ENCODE results near the gene PLK1.

PLK1 gene

GRCh38 chr16:23687034-23687808 lies 8.5 kb downstream of the PLK1 start:
- TF ChIP-seq YY1 (IDR thresholded peaks at IDR 0.05; ENCODE audit: low read depth) (no peak), CEBPB (IDR thresholded peaks at IDR 0.05) (no peak), RAD21 (IDR thresholded peaks at IDR 0.05; ENCODE audit: low read depth) (no peak), TCF12 (IDR thresholded peaks at IDR 0.05; ENCODE audit: low read depth) (no peak), ZBTB7A (IDR thresholded peaks at IDR 0.05; ENCODE audit: low read depth) (no peak), FOXM1 (IDR thresholded peaks at IDR 0.05; ENCODE audit: borderline replicate concordance, low read depth) (no peak), TEAD4 (IDR thresholded peaks at IDR 0.05) (no peak), EP300 (IDR thresholded peaks at IDR 0.05; ENCODE audit: borderline replicate concordance) (no peak), CREB1 (IDR thresholded peaks at IDR 0.05; ENCODE audit: low read depth) (no peak), NFIC (IDR thresholded peaks at IDR 0.05) (no peak), TAF1 (IDR thresholded peaks at IDR 0.05; ENCODE audit: low read depth) (no peak), EGR1 (IDR thresholded peaks at IDR 0.05) (no peak)
- TF ChIP-seq, protein P1, sequence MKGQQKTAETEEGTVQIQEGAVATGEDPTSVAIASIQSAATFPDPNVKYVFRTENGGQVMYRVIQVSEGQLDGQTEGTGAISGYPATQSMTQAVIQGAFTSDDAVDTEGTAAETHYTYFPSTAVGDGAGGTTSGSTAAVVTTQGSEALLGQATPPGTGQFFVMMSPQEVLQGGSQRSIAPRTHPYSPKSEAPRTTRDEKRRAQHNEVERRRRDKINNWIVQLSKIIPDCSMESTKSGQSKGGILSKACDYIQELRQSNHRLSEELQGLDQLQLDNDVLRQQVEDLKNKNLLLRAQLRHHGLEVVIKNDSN (IDR thresholded peaks at IDR 0.05): no peak
- TF ChIP-seq, protein P2, sequence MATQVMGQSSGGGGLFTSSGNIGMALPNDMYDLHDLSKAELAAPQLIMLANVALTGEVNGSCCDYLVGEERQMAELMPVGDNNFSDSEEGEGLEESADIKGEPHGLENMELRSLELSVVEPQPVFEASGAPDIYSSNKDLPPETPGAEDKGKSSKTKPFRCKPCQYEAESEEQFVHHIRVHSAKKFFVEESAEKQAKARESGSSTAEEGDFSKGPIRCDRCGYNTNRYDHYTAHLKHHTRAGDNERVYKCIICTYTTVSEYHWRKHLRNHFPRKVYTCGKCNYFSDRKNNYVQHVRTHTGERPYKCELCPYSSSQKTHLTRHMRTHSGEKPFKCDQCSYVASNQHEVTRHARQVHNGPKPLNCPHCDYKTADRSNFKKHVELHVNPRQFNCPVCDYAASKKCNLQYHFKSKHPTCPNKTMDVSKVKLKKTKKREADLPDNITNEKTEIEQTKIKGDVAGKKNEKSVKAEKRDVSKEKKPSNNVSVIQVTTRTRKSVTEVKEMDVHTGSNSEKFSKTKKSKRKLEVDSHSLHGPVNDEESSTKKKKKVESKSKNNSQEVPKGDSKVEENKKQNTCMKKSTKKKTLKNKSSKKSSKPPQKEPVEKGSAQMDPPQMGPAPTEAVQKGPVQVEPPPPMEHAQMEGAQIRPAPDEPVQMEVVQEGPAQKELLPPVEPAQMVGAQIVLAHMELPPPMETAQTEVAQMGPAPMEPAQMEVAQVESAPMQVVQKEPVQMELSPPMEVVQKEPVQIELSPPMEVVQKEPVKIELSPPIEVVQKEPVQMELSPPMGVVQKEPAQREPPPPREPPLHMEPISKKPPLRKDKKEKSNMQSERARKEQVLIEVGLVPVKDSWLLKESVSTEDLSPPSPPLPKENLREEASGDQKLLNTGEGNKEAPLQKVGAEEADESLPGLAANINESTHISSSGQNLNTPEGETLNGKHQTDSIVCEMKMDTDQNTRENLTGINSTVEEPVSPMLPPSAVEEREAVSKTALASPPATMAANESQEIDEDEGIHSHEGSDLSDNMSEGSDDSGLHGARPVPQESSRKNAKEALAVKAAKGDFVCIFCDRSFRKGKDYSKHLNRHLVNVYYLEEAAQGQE (IDR thresholded peaks at IDR 0.05; ENCODE audit: low read depth): no peak
- TF ChIP-seq, protein P3, sequence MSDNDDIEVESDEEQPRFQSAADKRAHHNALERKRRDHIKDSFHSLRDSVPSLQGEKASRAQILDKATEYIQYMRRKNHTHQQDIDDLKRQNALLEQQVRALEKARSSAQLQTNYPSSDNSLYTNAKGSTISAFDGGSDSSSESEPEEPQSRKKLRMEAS (IDR thresholded peaks at IDR 0.05): no peak

DNA sequence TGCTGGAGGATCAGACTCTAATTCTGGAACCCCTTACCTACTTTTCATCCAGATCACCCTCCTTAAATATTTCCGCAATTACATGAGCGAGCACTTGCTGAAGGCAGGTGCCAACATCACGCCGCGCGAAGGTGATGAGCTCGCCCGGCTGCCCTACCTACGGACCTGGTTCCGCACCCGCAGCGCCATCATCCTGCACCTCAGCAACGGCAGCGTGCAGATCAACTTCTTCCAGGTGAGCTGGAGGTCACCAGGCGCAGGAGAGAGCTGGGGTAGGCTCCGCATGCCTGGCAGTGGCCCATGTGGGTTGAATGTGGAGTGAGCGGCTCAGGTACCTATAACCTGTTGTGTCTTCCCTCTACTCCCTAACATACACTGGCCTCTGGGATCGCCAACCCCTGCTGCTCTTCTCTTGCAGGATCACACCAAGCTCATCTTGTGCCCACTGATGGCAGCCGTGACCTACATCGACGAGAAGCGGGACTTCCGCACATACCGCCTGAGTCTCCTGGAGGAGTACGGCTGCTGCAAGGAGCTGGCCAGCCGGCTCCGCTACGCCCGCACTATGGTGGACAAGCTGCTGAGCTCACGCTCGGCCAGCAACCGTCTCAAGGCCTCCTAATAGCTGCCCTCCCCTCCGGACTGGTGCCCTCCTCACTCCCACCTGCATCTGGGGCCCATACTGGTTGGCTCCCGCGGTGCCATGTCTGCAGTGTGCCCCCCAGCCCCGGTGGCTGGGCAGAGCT lies 10.9 kb downstream of the PLK1 start:
- TF ChIP-seq TCF12 (IDR thresholded peaks at IDR 0.05; ENCODE audit: low read depth): no peak
- TF ChIP-seq CEBPB (IDR thresholded peaks at IDR 0.05): no peak
- no peak for TF ChIP-seq EP300 (IDR thresholded peaks at IDR 0.05; ENCODE audit: borderline replicate concordance)
- TF ChIP-seq TEAD4 (IDR thresholded peaks at IDR 0.05): no peak
- TF ChIP-seq NFIC (IDR thresholded peaks at IDR 0.05): no peak
- TF ChIP-seq, protein P1 (IDR thresholded peaks at IDR 0.05): no peak
- no peak for TF ChIP-seq TAF1 (IDR thresholded peaks at IDR 0.05; ENCODE audit: low read depth)
- TF ChIP-seq RAD21 (IDR thresholded peaks at IDR 0.05; ENCODE audit: low read depth): no peak
- no peak for TF ChIP-seq FOXM1 (IDR thresholded peaks at IDR 0.05; ENCODE audit: borderline replicate concordance, low read depth)
- TF ChIP-seq EGR1 (IDR thresholded peaks at IDR 0.05): no peak
- TF ChIP-seq, protein P2 (IDR thresholded peaks at IDR 0.05; ENCODE audit: low read depth): no peak
- TF ChIP-seq, protein P3 (IDR thresholded peaks at IDR 0.05): no peak
- TF ChIP-seq ZBTB7A (IDR thresholded peaks at IDR 0.05; ENCODE audit: low read depth): no peak
- no peak for TF ChIP-seq YY1 (IDR thresholded peaks at IDR 0.05; ENCODE audit: low read depth)

GRCh38 chr16:23690771-23691482 lies 12.2 kb downstream of the PLK1 start:
- TF ChIP-seq TEAD4 (IDR thresholded peaks at IDR 0.05) (no peak), RAD21 (IDR thresholded peaks at IDR 0.05; ENCODE audit: low read depth) (no peak), CREB1 (IDR thresholded peaks at IDR 0.05; ENCODE audit: low read depth) (no peak), FOXM1 (IDR thresholded peaks at IDR 0.05; ENCODE audit: borderline replicate concordance, low read depth) (no peak), EP300 (IDR thresholded peaks at IDR 0.05; ENCODE audit: borderline replicate concordance) (no peak), NFIC (IDR thresholded peaks at IDR 0.05) (no peak), TCF12 (IDR thresholded peaks at IDR 0.05; ENCODE audit: low read depth) (no peak), ZBTB7A (IDR thresholded peaks at IDR 0.05; ENCODE audit: low read depth) (no peak), TAF1 (IDR thresholded peaks at IDR 0.05; ENCODE audit: low read depth) (no peak), YY1 (IDR thresholded peaks at IDR 0.05; ENCODE audit: low read depth) (no peak), EGR1 (IDR thresholded peaks at IDR 0.05) (no peak), CEBPB (IDR thresholded peaks at IDR 0.05) (no peak)
- TF ChIP-seq, protein P1 (IDR thresholded peaks at IDR 0.05): no peak
- TF ChIP-seq, protein P2 (IDR thresholded peaks at IDR 0.05; ENCODE audit: low read depth): no peak
- TF ChIP-seq, protein P3 (IDR thresholded peaks at IDR 0.05): no peak
